HepG2 (cell line): ENCODE data around the gene SEC61B. TPM values are rescaled to one million over a fixed set of nuclear protein-coding genes. Genes with fewer than 3 reads are reported as not detected.

Experiments used
- ATRX ChIP-seq: sonication (generic); formaldehyde crosslinking; IDR thresholded peaks from 2 replicates; pipeline ENCODE4 v1.4.0; 2020; ENCODE audit warnings: missing genetic modification reagents, borderline replicate concordance
- MXD4 ChIP-seq: IDR thresholded peaks from 2 replicates; pipeline ENCODE4 v1.6.1; 2016; ENCODE audit warnings: mild to moderate bottlenecking, missing biosample characterization, missing genetic modification reagents
- STAT6 ChIP-seq: sonication (generic); formaldehyde crosslinking; IDR thresholded peaks from 2 replicates; pipeline ENCODE4 v1.4.0; 2020; ENCODE audit warnings: missing genetic modification reagents, mild to moderate bottlenecking, borderline replicate concordance
- ZBTB1 ChIP-seq: sonication (generic); formaldehyde crosslinking; IDR thresholded peaks from 2 replicates; pipeline ENCODE4 v1.4.0; 2020; ENCODE audit warnings: missing genetic modification reagents, borderline replicate concordance
- ZNF180 ChIP-seq: sonication (generic); formaldehyde crosslinking; IDR thresholded peaks from 2 replicates; pipeline ENCODE4 v1.4.0; 2020; ENCODE audit warnings: low read depth, missing genetic modification reagents, borderline replicate concordance
- ZNF383 ChIP-seq: sonication (generic); formaldehyde crosslinking; IDR thresholded peaks from 2 replicates; pipeline ENCODE4 v1.4.0; 2020; ENCODE audit warnings: missing genetic modification reagents, mild to moderate bottlenecking, borderline replicate concordance
- ZNF550 ChIP-seq: sonication (generic); formaldehyde crosslinking; IDR thresholded peaks from 2 replicates; pipeline ENCODE4 v1.4.0; 2020; ENCODE audit warnings: mild to moderate bottlenecking, missing genetic modification reagents, borderline replicate concordance
- ZNF570 ChIP-seq: sonication (generic); formaldehyde crosslinking; IDR thresholded peaks from 2 replicates; pipeline ENCODE4 v1.4.0; 2020; ENCODE audit warnings: mild to moderate bottlenecking, missing genetic modification reagents, borderline replicate concordance
- polyA plus RNA-seq, 8 experiments: library from polyadenylated mRNA; depleted of rRNA in 3 of 8; stranded (reverse) in 7 of 8; unstranded in 1 of 8; fragments of >200 nt; fragmentation: Illumina TruSeq in 4 of 8; extraction: Trizol in 4 of 8; gene quantifications; 2 replicates each; pipeline versions ENCODE4 v1.2.1 to v1.2.3, GENCODE V29; 2011 to 2016; ENCODE audit warnings: low read depth in 4 of 8, missing spikeins in 1 of 8, mixed read lengths in 1 of 8; ENCODE audit not compliant: insufficient read depth in 1 of 8
- total RNA-seq, 5 experiments: library from RNA; depleted of rRNA; stranded (reverse); fragments of >200 nt; fragmentation: Illumina TruSeq; extraction: Trizol; gene quantifications; 2 replicates each; pipeline ENCODE4 v1.2.3, GENCODE V29; 2016; ENCODE audit warnings: low read depth in 1 of 5
- TF ChIP-seq, protein P1 (sequence below): sonication (generic); formaldehyde crosslinking; IDR thresholded peaks from 2 replicates; pipeline ENCODE4 v1.4.0; 2020; ENCODE audit warnings: missing genetic modification reagents
- TF ChIP-seq, protein P2 (sequence below): IDR thresholded peaks from 2 replicates; pipeline ENCODE4 v1.6.1; 2016; ENCODE audit warnings: missing biosample characterization, missing genetic modification reagents, low read depth
- TF ChIP-seq, protein P3 (sequence below): sonication (generic); formaldehyde crosslinking; IDR thresholded peaks from 2 replicates; pipeline ENCODE4 v1.8.0; 2022; ENCODE audit warnings: missing genetic modification reagents, mild to moderate bottlenecking, moderate library complexity, borderline replicate concordance
- TF ChIP-seq, protein P4 (sequence below): IDR thresholded peaks from 2 replicates; pipeline ENCODE4 v1.6.1; 2016; ENCODE audit warnings: low read depth

Gene SEC61B
- total and polyA plus RNA-seq, 2 of the 13 experiments (the other 11 are each of a cell fraction or from before 2014, with no cell fraction given) = 191 to 368 TPM

GRCh38 chr9:99184475-99185347, 37.4 kb upstream of the SEC61B start (continued):
- TF ChIP-seq, protein P1, sequence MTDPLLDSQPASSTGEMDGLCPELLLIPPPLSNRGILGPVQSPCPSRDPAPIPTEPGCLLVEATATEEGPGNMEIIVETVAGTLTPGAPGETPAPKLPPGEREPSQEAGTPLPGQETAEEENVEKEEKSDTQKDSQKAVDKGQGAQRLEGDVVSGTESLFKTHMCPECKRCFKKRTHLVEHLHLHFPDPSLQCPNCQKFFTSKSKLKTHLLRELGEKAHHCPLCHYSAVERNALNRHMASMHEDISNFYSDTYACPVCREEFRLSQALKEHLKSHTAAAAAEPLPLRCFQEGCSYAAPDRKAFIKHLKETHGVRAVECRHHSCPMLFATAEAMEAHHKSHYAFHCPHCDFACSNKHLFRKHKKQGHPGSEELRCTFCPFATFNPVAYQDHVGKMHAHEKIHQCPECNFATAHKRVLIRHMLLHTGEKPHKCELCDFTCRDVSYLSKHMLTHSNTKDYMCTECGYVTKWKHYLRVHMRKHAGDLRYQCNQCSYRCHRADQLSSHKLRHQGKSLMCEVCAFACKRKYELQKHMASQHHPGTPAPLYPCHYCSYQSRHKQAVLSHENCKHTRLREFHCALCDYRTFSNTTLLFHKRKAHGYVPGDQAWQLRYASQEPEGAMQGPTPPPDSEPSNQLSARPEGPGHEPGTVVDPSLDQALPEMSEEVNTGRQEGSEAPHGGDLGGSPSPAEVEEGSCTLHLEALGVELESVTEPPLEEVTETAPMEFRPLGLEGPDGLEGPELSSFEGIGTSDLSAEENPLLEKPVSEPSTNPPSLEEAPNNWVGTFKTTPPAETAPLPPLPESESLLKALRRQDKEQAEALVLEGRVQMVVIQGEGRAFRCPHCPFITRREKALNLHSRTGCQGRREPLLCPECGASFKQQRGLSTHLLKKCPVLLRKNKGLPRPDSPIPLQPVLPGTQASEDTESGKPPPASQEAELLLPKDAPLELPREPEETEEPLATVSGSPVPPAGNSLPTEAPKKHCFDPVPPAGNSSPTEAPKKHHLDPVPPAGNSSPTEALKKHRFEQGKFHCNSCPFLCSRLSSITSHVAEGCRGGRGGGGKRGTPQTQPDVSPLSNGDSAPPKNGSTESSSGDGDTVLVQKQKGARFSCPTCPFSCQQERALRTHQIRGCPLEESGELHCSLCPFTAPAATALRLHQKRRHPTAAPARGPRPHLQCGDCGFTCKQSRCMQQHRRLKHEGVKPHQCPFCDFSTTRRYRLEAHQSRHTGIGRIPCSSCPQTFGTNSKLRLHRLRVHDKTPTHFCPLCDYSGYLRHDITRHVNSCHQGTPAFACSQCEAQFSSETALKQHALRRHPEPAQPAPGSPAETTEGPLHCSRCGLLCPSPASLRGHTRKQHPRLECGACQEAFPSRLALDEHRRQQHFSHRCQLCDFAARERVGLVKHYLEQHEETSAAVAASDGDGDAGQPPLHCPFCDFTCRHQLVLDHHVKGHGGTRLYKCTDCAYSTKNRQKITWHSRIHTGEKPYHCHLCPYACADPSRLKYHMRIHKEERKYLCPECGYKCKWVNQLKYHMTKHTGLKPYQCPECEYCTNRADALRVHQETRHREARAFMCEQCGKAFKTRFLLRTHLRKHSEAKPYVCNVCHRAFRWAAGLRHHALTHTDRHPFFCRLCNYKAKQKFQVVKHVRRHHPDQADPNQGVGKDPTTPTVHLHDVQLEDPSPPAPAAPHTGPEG (CRISPR knock-in tag) = no peak
- TF ChIP-seq ZBTB1 (CRISPR knock-in tag) = no peak
- no peak for TF ChIP-seq ZNF180 (CRISPR knock-in tag)
- TF ChIP-seq MXD4 = no peak
- TF ChIP-seq, protein P2, sequence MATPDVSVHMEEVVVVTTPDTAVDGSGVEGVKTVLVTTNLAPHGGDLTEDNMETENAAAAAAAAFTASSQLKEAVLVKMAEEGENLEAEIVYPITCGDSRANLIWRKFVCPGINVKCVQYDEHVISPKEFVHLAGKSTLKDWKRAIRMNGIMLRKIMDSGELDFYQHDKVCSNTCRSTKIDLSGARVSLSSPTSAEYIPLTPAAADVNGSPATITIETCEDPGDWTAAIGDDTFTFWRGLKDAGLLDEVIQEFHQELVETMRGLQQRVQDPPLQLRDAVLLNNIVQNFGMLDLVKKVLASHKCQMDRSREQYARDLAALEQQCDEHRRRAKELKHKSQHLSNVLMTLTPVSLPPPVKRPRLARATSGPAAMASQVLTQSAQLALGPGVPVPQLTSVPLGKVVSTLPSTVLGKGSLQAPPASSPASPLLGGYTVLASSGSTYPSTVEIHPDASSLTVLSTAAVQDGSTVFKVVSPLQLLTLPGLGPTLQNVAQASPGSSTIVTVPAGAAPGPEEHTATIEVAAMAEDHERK = no peak
- TF ChIP-seq, protein P3, sequence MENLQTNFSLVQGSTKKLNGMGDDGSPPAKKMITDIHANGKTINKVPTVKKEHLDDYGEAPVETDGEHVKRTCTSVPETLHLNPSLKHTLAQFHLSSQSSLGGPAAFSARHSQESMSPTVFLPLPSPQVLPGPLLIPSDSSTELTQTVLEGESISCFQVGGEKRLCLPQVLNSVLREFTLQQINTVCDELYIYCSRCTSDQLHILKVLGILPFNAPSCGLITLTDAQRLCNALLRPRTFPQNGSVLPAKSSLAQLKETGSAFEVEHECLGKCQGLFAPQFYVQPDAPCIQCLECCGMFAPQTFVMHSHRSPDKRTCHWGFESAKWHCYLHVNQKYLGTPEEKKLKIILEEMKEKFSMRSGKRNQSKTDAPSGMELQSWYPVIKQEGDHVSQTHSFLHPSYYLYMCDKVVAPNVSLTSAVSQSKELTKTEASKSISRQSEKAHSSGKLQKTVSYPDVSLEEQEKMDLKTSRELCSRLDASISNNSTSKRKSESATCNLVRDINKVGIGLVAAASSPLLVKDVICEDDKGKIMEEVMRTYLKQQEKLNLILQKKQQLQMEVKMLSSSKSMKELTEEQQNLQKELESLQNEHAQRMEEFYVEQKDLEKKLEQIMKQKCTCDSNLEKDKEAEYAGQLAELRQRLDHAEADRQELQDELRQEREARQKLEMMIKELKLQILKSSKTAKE (CRISPR knock-in tag) = no peak
- no peak for TF ChIP-seq ZNF570 (CRISPR knock-in tag)
- no peak for TF ChIP-seq ZNF550 (CRISPR knock-in tag)
- TF ChIP-seq ZNF383 = no peak
- TF ChIP-seq ATRX (CRISPR knock-in tag) = no peak
- no peak for TF ChIP-seq STAT6 (CRISPR knock-in tag)
- TF ChIP-seq, protein P4, sequence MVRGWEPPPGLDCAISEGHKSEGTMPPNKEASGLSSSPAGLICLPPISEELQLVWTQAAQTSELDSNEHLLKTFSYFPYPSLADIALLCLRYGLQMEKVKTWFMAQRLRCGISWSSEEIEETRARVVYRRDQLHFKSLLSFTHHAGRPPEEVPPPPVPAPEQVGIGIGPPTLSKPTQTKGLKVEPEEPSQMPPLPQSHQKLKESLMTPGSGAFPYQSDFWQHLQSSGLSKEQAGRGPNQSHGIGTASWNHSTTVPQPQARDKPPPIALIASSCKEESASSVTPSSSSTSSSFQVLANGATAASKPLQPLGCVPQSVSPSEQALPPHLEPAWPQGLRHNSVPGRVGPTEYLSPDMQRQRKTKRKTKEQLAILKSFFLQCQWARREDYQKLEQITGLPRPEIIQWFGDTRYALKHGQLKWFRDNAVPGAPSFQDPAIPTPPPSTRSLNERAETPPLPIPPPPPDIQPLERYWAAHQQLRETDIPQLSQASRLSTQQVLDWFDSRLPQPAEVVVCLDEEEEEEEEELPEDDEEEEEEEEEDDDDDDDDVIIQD (CRISPR knock-in tag) = no peak
